SH-SY5Y (cell line): Measurements from ENCODE around the gene PLA1A.

Source experiments
- GATA2 ChIP-seq: IDR thresholded peaks from 2 replicates; pipeline ENCODE4 v1.6.1; 2011; ENCODE audit warnings: mild to moderate bottlenecking, low read depth, low read length
- GATA3 ChIP-seq: IDR thresholded peaks from 2 replicates; pipeline ENCODE4 v1.6.1; 2011; ENCODE audit warnings: low read depth, mild to moderate bottlenecking, low read length, moderate library complexity

DNA sequence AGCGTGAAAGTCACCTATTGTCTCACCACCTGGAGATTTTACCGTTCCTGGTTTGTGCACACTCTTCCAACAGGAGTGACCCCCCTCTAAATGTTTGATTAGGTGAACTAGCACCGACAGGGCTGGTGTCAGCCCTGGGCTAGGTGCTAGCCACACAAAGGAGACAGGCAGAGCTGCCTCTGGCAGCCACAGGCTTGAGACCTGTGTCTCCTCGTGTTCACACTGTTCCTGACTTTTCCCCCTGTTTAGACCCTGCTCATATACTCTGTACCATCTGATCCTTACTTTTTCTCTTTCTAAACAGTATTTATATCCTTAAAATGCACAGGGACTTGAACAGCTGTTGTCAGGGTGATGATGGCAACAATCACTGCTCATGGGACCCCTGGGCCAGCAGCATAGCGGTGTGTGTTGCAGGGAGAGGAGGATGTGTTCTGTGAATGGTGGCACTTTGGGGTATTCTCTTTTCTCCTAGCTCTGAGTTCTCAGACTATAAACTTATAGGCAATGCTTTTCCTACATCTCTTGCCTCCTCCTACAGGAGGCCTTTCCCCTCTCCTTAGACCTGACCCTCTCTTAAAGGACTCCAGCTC is 43.8 kb upstream of the PLA1A start:
- TF ChIP-seq GATA3 (no peak), GATA2 (no peak)
